Keratinocyte (primary cell): Measurements from ENCODE around the gene RNF144A. TPM values are rescaled to one million over a fixed set of nuclear protein-coding genes. Genes with fewer than 3 reads are reported as not detected.

Experiments
- DNase-seq: peaks from one replicate; pipeline ENCODE4 v3.0.0-alpha.2; 2011; ENCODE audit warnings: low read depth, missing footprints, low spot score
- FAIRE-seq: peaks from 2 replicates; lab custom pipeline; 2011; peaks lifted over from hg19 to GRCh38; lab: Jason Lieb, UNC
- H2AFZ ChIP-seq: 2 replicates; pipeline ENCODE4 v1.6.0; 2012; ENCODE audit warnings: low read length, control low read depth, inconsistent platforms; ENCODE audit not compliant: control insufficient read depth
- H3K27ac ChIP-seq: 2 replicates; pipeline ENCODE4 v1.5.1; 2011; ENCODE audit warnings: low read length; ENCODE audit not compliant: control insufficient read depth, insufficient read depth
- H3K27me3 ChIP-seq: 3 replicates; pipeline ENCODE4 v1.6.0; 2011; ENCODE audit warnings: low read length; ENCODE audit not compliant: control insufficient read depth, insufficient read depth; ENCODE audit errors: extremely low read depth
- H3K36me3 ChIP-seq, 2 experiments: 2 replicates in 1 of 2; 3 replicates in 1 of 2; pipeline ENCODE4 v1.5.1; 2011; ENCODE audit warnings: low read length in 2 of 2, mild to moderate bottlenecking in 1 of 2; ENCODE audit not compliant: control insufficient read depth in 2 of 2, insufficient read depth in 2 of 2; ENCODE audit errors: extremely low read depth in 1 of 2
- H3K4me1 ChIP-seq: 3 replicates; pipeline ENCODE4 v1.5.1; 2011; ENCODE audit warnings: low read length; ENCODE audit not compliant: control insufficient read depth, insufficient read depth; ENCODE audit errors: extremely low read depth
- H3K4me2 ChIP-seq: 3 replicates; pipeline ENCODE4 v1.6.0; 2011; ENCODE audit warnings: low read depth, low read length; ENCODE audit not compliant: control insufficient read depth, insufficient read depth; ENCODE audit errors: extremely low read depth
- H3K4me3 ChIP-seq, 3 experiments: fragments of 200-600 bp in 1 of 3; sonication (generic) in 1 of 3; 2 replicates in 2 of 3; 3 replicates in 1 of 3; pipeline ENCODE4 v1.5.1; 2011 to 2016; ENCODE audit warnings: low read length in 3 of 3, mild to moderate bottlenecking in 3 of 3, control low read depth in 2 of 3, inconsistent platforms in 1 of 3, low read depth in 1 of 3, mixed read lengths in 1 of 3, mixed run types in 1 of 3, moderate library complexity in 1 of 3; ENCODE audit not compliant: control insufficient read depth in 2 of 3, insufficient read depth in 2 of 3; ENCODE audit errors: extremely low read depth in 1 of 3
- H3K79me2 ChIP-seq: 2 replicates; pipeline ENCODE4 v1.6.0; 2012; ENCODE audit warnings: low read length; ENCODE audit not compliant: control insufficient read depth, insufficient read depth
- H3K9ac ChIP-seq: 3 replicates; pipeline ENCODE4 v1.6.0; 2011; ENCODE audit warnings: low read length; ENCODE audit not compliant: control insufficient read depth, insufficient read depth; ENCODE audit errors: extremely low read depth
- H3K9me1 ChIP-seq: 3 replicates; pipeline ENCODE4 v1.6.0; 2011; ENCODE audit warnings: low read length; ENCODE audit not compliant: control insufficient read depth, insufficient read depth; ENCODE audit errors: extremely low read depth
- H3K9me3 ChIP-seq: 2 replicates; pipeline ENCODE4 v1.5.1; 2012; ENCODE audit warnings: low read depth, low read length; ENCODE audit not compliant: control insufficient read depth
- H4K20me1 ChIP-seq: 3 replicates; pipeline ENCODE4 v1.6.0; 2011; ENCODE audit warnings: low read length; ENCODE audit not compliant: control insufficient read depth, insufficient read depth; ENCODE audit errors: extremely low read depth
- CTCF ChIP-seq, 3 experiments: IDR thresholded peaks in 1 of 3; conservative IDR thresholded peaks in 1 of 3; optimal IDR thresholded peaks in 1 of 3; 2 replicates in 2 of 3; 3 replicates in 1 of 3; pipeline versions ENCODE3 to v1.5.1; 2011; ENCODE audit warnings: low read length in 3 of 3, mild to moderate bottlenecking in 3 of 3, moderate library complexity in 2 of 3, control low read depth in 1 of 3, inconsistent platforms in 1 of 3; ENCODE audit not compliant: insufficient read depth in 2 of 3; ENCODE audit errors: extremely low read depth in 1 of 3
- EZH2 ChIP-seq: IDR thresholded peaks from one replicate; pipeline ENCODE4 v1.6.1; 2012; ENCODE audit warnings: inconsistent platforms, mild to moderate bottlenecking, low read length, moderate library complexity
- dilution Hi-C: fragments of 300-500 bp; cut with MboI; formaldehyde crosslinking; loops from one replicate; pipeline ENCODE4 v1.7.0; 2020; ENCODE audit warnings: low sequenced_read_pairs; ENCODE audit not compliant: extremely low pct_ligation_motif_present
- polyA plus RNA-seq, 5 experiments: library from polyadenylated mRNA; depleted of rRNA in 3 of 5; stranded (reverse) in 3 of 5; stranded (forward) in 1 of 5; unstranded in 1 of 5; fragments of >200 nt; gene quantifications; 1 replicate in 1 of 5; 2 replicates in 3 of 5; 3 replicates in 1 of 5; pipeline versions ENCODE4 v1.2.1 to v1.2.3, GENCODE V29; 2011 to 2012; ENCODE audit warnings: missing spikeins in 2 of 5, low read depth in 1 of 5, low replicate concordance in 1 of 5

The RNF144A gene
- polyA plus RNA-seq, 1 donor (not counting 4 experiments of a cell fraction or from before 2014, with no cell fraction given), result 1.4 TPM

DNA sequence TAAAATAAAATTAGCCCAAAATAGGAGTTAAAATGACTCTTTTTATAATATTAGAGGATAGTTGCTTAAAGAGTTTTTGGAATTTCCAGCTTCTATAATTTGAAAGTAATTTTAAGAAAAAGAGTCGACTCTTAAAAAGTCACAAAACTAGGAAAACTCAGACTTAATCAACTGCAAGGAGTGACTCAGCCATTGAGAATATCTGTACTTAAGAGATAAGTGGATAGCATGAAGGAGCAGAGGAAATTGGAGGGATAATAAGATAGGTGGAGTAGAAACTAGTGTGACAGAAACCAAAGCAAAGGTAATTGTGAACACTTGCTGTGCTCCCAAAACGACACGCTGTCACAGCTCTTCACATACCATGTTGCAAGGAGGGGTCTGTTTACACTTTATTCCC, 31.2 kb upstream of the RNF144A start:
- no peaks in the 10 kb centered on the region for H3K79me2 ChIP-seq
- no peak overlapping the region for H3K27ac ChIP-seq
- no peak overlapping the region for H3K9ac ChIP-seq
- DNase-seq (no peak), FAIRE-seq (no peak)
- H3K36me3 ChIP-seq, result no peaks in the 10 kb centered on the region
- H3K4me2 ChIP-seq, result no peak overlapping the region
- no peaks in the 10 kb centered on the region for H3K27me3 ChIP-seq
- dilution Hi-C loops, result no loop called here
- H2AFZ ChIP-seq, result no peak overlapping the region
- TF ChIP-seq CTCF (optimal IDR thresholded peaks at IDR 0.05 in 1 of 3, IDR thresholded peaks at IDR 0.05 in 1 of 3, conservative IDR thresholded peaks at IDR 0.05 in 1 of 3; ENCODE audit: extremely low read depth in 1 of 3, insufficient read depth in 2 of 3, low read length in 3 of 3), result no peak
- TF ChIP-seq EZH2, result no peak
- H3K9me3 ChIP-seq, result no peaks in the 10 kb centered on the region
- H4K20me1 ChIP-seq, result no peaks in the 10 kb centered on the region
- H3K4me3 ChIP-seq, result no peak overlapping the region
- no peaks in the 10 kb centered on the region for H3K9me1 ChIP-seq
- no peaks in the 10 kb centered on the region for H3K4me1 ChIP-seq

DNA sequence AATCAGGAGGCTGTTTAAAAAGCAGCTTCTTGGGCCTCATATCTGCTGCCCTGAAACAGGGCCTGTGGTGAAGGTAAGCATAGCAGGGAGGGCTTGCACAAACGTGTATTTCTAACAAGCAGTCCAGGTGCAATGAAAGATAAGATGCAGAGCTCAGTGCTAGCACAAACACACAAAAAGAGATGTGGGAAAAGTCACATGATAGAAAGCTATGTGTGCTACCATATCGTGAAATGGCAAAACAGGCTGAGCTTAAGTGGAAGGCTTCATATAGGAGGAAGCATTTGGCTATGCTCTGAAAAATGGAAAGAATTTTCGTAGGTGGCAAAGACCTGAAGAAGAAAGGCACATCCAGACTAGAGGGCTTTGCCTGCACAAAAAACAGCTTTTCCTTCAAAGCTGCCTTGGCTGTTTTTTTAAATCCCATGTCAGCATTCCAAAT, 29.4 kb upstream of the RNF144A start:
- no peaks in the 10 kb centered on the region for H3K4me1 ChIP-seq
- no peak overlapping the region for H3K4me3 ChIP-seq
- no peaks in the 10 kb centered on the region for H3K27me3 ChIP-seq
- TF ChIP-seq CTCF (optimal IDR thresholded peaks at IDR 0.05 in 1 of 3, IDR thresholded peaks at IDR 0.05 in 1 of 3, conservative IDR thresholded peaks at IDR 0.05 in 1 of 3; ENCODE audit: extremely low read depth in 1 of 3, insufficient read depth in 2 of 3, low read length in 3 of 3), result no peak
- TF ChIP-seq EZH2, result no peak
- H3K79me2 ChIP-seq, result no peaks in the 10 kb centered on the region
- H2AFZ ChIP-seq, result no peak overlapping the region
- no peak overlapping the region for H3K4me2 ChIP-seq
- no peaks in the 10 kb centered on the region for H3K9me1 ChIP-seq
- no peak for DNase-seq
- H3K9me3 ChIP-seq, result no peaks in the 10 kb centered on the region
- H4K20me1 ChIP-seq, result no peaks in the 10 kb centered on the region
- dilution Hi-C loops, result no loop called here
- no peak overlapping the region for H3K27ac ChIP-seq
- FAIRE-seq, result no peak
- no peak overlapping the region for H3K9ac ChIP-seq
- H3K36me3 ChIP-seq, result no peaks in the 10 kb centered on the region
